GM12875 (cell line): ENCODE results near the gene OTOF.

Experiments
- H3K4me3 ChIP-seq: one replicate; pipeline ENCODE4 v1.5.1; 2011; ENCODE audit warnings: low read depth, low read length, control low read depth
- TF ChIP-seq, protein P1 (sequence below): IDR thresholded peaks from 2 replicates; pipeline ENCODE4 v1.5.1; 2011; ENCODE audit warnings: low read depth, mild to moderate bottlenecking, control low read depth, inconsistent platforms, low read length, moderate library complexity, borderline replicate concordance; ENCODE audit not compliant: insufficient read depth

OTOF gene

DNA sequence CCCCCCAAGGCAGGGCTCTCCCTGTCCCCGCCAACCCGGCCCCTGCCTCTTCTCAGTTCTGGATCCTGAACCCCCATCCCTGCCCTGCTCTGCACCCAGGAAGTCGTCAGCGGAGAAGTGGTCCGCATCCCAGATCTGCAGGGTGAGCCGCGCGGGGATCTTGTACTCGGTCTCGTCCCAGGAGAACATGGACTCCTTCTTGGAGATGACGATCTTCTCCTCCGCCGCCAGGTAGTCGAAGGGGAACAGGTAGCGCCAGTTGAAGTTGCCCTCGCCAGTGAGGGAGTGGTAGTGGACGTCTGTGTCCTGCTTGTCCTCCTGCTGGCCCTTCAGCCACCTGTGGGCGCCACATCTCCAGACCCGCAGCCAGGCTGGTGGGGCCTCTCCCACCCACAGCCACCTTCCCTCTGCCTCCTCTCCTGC lies 16.3 kb downstream of the OTOF start:
- TF ChIP-seq, protein P1, sequence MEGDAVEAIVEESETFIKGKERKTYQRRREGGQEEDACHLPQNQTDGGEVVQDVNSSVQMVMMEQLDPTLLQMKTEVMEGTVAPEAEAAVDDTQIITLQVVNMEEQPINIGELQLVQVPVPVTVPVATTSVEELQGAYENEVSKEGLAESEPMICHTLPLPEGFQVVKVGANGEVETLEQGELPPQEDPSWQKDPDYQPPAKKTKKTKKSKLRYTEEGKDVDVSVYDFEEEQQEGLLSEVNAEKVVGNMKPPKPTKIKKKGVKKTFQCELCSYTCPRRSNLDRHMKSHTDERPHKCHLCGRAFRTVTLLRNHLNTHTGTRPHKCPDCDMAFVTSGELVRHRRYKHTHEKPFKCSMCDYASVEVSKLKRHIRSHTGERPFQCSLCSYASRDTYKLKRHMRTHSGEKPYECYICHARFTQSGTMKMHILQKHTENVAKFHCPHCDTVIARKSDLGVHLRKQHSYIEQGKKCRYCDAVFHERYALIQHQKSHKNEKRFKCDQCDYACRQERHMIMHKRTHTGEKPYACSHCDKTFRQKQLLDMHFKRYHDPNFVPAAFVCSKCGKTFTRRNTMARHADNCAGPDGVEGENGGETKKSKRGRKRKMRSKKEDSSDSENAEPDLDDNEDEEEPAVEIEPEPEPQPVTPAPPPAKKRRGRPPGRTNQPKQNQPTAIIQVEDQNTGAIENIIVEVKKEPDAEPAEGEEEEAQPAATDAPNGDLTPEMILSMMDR = no peak
- no peak overlapping the region for H3K4me3 ChIP-seq

DNA sequence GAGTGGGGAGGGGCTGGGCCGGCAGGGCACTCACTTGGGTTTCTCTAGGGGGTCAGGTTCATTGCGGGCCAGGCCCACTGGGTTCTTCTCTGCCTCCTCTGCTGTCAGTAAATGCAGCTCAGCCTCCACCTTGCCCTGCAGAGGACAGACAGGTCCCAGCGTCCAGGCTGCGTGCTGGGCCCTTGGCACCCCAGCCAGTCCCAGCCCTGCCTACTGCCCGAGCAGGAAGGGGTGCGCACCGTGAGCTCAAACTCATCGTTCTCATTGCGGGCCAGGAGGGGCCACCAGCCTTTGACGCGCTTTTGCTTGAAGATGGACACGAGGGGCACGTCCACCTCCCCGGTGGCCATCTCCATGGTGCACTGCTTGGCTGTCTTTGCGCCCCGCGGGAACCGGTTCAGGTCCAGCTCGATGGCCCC lies 17.3 kb downstream of the OTOF start:
- no peak overlapping the region for H3K4me3 ChIP-seq
- TF ChIP-seq, protein P1 = no peak

- TF ChIP-seq, protein P1 = no peak
- no peak overlapping the region for H3K4me3 ChIP-seq
Measured at GRCh38 chr2:26459991-26460612, 17.8 kb downstream of the OTOF start.

GRCh38 chr2:26458365-26459042 lies 19.4 kb downstream of the OTOF start:
- TF ChIP-seq, protein P1 = no peak
- no peak overlapping the region for H3K4me3 ChIP-seq

- H3K4me3 ChIP-seq = no peak overlapping the region
- TF ChIP-seq, protein P1 = no peak
Measured at GRCh38 chr2:26457695-26458364, 20.1 kb downstream of the OTOF start.

DNA sequence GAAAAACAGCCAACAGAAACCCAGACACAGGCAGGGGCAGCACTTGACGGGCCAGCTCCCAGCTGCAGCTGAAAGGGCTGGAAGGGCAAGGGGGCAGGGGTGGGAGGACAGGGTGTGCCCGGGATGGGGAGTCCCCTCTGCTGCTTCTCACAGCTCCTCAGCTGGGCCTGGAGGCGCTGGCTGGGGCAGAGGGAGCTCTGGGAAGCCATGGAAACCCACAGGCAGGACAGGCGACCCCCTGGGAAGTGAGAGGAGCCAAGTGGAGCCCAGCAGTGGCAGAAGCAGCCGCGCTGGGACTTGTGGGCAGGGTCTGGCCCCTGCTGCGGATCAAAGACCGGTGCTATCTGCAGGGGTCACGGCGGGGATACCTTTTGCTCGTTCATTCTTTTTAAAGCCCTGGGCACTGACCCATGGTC lies 20.7 kb downstream of the OTOF start:
- TF ChIP-seq, protein P1 = no peak
- no peak overlapping the region for H3K4me3 ChIP-seq
